ENCODE measurements around the gene TROAP. TPM values are rescaled to one million over a fixed set of nuclear protein-coding genes. Genes with fewer than 3 reads are reported as not detected.

TROAP gene
- total RNA-seq, 1 donor from 2014 or later, result 31.7 TPM

- no peak for TF ChIP-seq CTCF (conservative IDR thresholded peaks at IDR 0.05; ENCODE audit: low read depth, low read length)
- H3K4me3 ChIP-seq (ENCODE audit: low read depth, low read length), result no peak overlapping the region
- no peak for DNase-seq (ENCODE audit: low read depth)
These were observed 34.0 kb upstream of the TROAP start for GRCh38 chr12:49288922-49289555.

GRCh38 chr12:49292729-49293055 is 30.4 kb upstream of the TROAP start:
- no peak overlapping the region for H3K4me3 ChIP-seq (ENCODE audit: low read depth, low read length)
- DNase-seq (ENCODE audit: low read depth), result no peak
- no peak for TF ChIP-seq CTCF (conservative IDR thresholded peaks at IDR 0.05; ENCODE audit: low read depth, low read length)

- DNase-seq (ENCODE audit: low read depth), result no peak
- no peak overlapping the region for H3K4me3 ChIP-seq (ENCODE audit: low read depth, low read length)
- TF ChIP-seq CTCF (conservative IDR thresholded peaks at IDR 0.05; ENCODE audit: low read depth, low read length), result no peak
These were observed 29.7 kb upstream of the TROAP start for GRCh38 chr12:49293056-49293956.

- no peak for DNase-seq (ENCODE audit: low read depth)
- TF ChIP-seq CTCF (conservative IDR thresholded peaks at IDR 0.05; ENCODE audit: low read depth, low read length), result no peak
These were observed 28.8 kb upstream of the TROAP start for GRCh38 chr12:49294086-49294803.

GRCh38 chr12:49294804-49295081 is 28.3 kb upstream of the TROAP start:
- H3K4me3 ChIP-seq (ENCODE audit: low read depth, low read length), result no peak overlapping the region
- no peak for DNase-seq (ENCODE audit: low read depth)
- TF ChIP-seq CTCF (conservative IDR thresholded peaks at IDR 0.05; ENCODE audit: low read depth, low read length), result no peak

More at GRCh38 chr12:49294086-49294803, 28.8 kb upstream of the TROAP start:
- H3K4me3 ChIP-seq (ENCODE audit: low read depth, low read length), result no peak overlapping the region

GRCh38 chr12:49295082-49295936 is 27.7 kb upstream of the TROAP start, which contains the start of gene PRPH:
PRPH (plus strand) TSS chr12:49295147; CDS start chr12:49295201, 54 bp downstream.
- no peak within 1 kb of the TSS for H3K4me3 ChIP-seq (ENCODE audit: low read depth, low read length)
- DNase-seq (ENCODE audit: low read depth), result no peak
- TF ChIP-seq CTCF (conservative IDR thresholded peaks at IDR 0.05; ENCODE audit: low read depth, low read length), result peak; percentile 6
